ENCODE measurements around the gene CDC42BPG. TPM values are rescaled to one million over a fixed set of nuclear protein-coding genes. Genes with fewer than 3 reads are reported as not detected.

CDC42BPG gene
- total RNA-seq, 1 experiment from 2014 or later, result 3.7 TPM

- TSS peak; percentile 23 for BruUV-seq (replicated peaks)
- TF ChIP-seq CTCF (IDR thresholded peaks at IDR 0.05; ENCODE audit: unreplicated experiment), result no peak
- POLR2A ChIA-PET, result interaction anchor here (0.5 to 9.8 kb wide), 10 partner anchors 10 to 1482 kb away, joined by 3 to 86 read pairs (median 5); partner anchors contain the start of genes BAD, MEN1 and PYGM
- DNase-seq (ENCODE audit: unreplicated experiment), result no peak
- H3K9me3 Mint-ChIP-seq (ENCODE audit: unreplicated experiment), result no peaks in the 10 kb centered on the region
- H3K27me3 Mint-ChIP-seq (ENCODE audit: insufficient read depth, unreplicated experiment), result no peaks in the 10 kb centered on the region
- H3K4me3 Mint-ChIP-seq (ENCODE audit: unreplicated experiment), result peak overlapping the region; percentile 76
- H3K4me1 Mint-ChIP-seq (ENCODE audit: insufficient read depth, unreplicated experiment), result peaks cover 13% of the 10 kb centered on the region
- no peak overlapping the region for H3K27ac Mint-ChIP-seq (ENCODE audit: low read depth, unreplicated experiment)
- CTCF ChIA-PET, result interaction anchor here (0.6 to 1.8 kb wide), 5 partner anchors 9 to 329 kb away, joined by 3 to 15 read pairs (median 4); partner anchors contain the start of gene RASGRP2
- peaks cover 71% of the 10 kb centered on the region for H3K36me3 Mint-ChIP-seq (ENCODE audit: insufficient read depth, unreplicated experiment)
- intact Hi-C loops (cut with micrococcal nuclease), result no loop called here
Measured at GRCh38 chr11:64776875-64777274, 67.6 kb downstream of the CDC42BPG start.

- H3K4me1 Mint-ChIP-seq (ENCODE audit: insufficient read depth, unreplicated experiment), result peaks cover 13% of the 10 kb centered on the region
- no peak overlapping the region for H3K27ac Mint-ChIP-seq (ENCODE audit: low read depth, unreplicated experiment)
- H3K4me3 Mint-ChIP-seq (ENCODE audit: unreplicated experiment), result peak overlapping the region; percentile 76
- no peaks in the 10 kb centered on the region for H3K9me3 Mint-ChIP-seq (ENCODE audit: unreplicated experiment)
- no TSS peak for BruUV-seq (replicated peaks)
- ChIA-PET POLR2A (interaction anchor here (0.5 to 9.8 kb wide), 7 partner anchors 10 to 1120 kb away, joined by 3 to 86 read pairs (median 4); partner anchors contain the start of genes MEN1 and PYGM), CTCF (interaction anchor here (0.6 to 1.2 kb wide), 4 partner anchors 9 to 321 kb away, joined by 3 to 15 read pairs (median 4); partner anchors contain the start of gene RASGRP2)
- intact Hi-C loops (cut with micrococcal nuclease), result no loop called here
- TF ChIP-seq CTCF (IDR thresholded peaks at IDR 0.05; ENCODE audit: unreplicated experiment), result no peak
- H3K27me3 Mint-ChIP-seq (ENCODE audit: insufficient read depth, unreplicated experiment), result no peaks in the 10 kb centered on the region
- H3K36me3 Mint-ChIP-seq (ENCODE audit: insufficient read depth, unreplicated experiment), result peaks cover 75% of the 10 kb centered on the region
- DNase-seq (ENCODE audit: unreplicated experiment), result no peak
Measured at GRCh38 chr11:64776425-64776824, 68.0 kb downstream of the CDC42BPG start.

- no peaks in the 10 kb centered on the region for H3K9me3 Mint-ChIP-seq (ENCODE audit: unreplicated experiment)
- intact Hi-C loops (cut with micrococcal nuclease), result no loop called here
- H3K27me3 Mint-ChIP-seq (ENCODE audit: insufficient read depth, unreplicated experiment), result no peaks in the 10 kb centered on the region
- ChIA-PET POLR2A (interaction anchor here (1.4 to 9.8 kb wide), 2 partner anchors 12 to 142 kb away, joined by 3 to 86 read pairs; partner anchors contain the start of genes ATG2A and PYGM), CTCF (interaction anchor here (0.5 to 1.1 kb wide), 2 partner anchors 13 to 433 kb away, joined by 3 to 5 read pairs; no protein-coding TSS in a partner anchor)
- H3K4me1 Mint-ChIP-seq (ENCODE audit: insufficient read depth, unreplicated experiment), result peaks cover 11% of the 10 kb centered on the region
- no TSS peak for BruUV-seq (replicated peaks)
- H3K36me3 Mint-ChIP-seq (ENCODE audit: insufficient read depth, unreplicated experiment), result peaks cover 87% of the 10 kb centered on the region
- TF ChIP-seq CTCF (IDR thresholded peaks at IDR 0.05; ENCODE audit: unreplicated experiment), result no peak
- H3K27ac Mint-ChIP-seq (ENCODE audit: low read depth, unreplicated experiment), result no peak overlapping the region
- no peak for DNase-seq (ENCODE audit: unreplicated experiment)
- no peak overlapping the region for H3K4me3 Mint-ChIP-seq (ENCODE audit: unreplicated experiment)
Measured at GRCh38 chr11:64774144-64774543, 70.3 kb downstream of the CDC42BPG start.

Other genes with a start within 250 kb of the CDC42BPG start
- gene NRXN2, start 121.5 kb downstream of the CDC42BPG start, total RNA-seq (2022), result not detected in 2 replicates
- not detected in 2 replicates for gene RASGRP2, start 100.5 kb downstream of the CDC42BPG start, total RNA-seq (2022)
- gene PYGM, start 84.7 kb downstream of the CDC42BPG start, total RNA-seq (2022), result 0.09 and 0.10 TPM in 2 replicates
- 446 and 503 TPM in 2 replicates for gene SF1, start 66.1 kb downstream of the CDC42BPG start, total RNA-seq (2022)
- gene MAP4K2, start 41.4 kb downstream of the CDC42BPG start, total RNA-seq (2022), result 4.9 and 6.8 TPM in 2 replicates
- gene MEN1, start 34.1 kb downstream of the CDC42BPG start, total RNA-seq (2022), result 29.2 and 33.1 TPM in 2 replicates
- gene EHD1, start 34.0 kb upstream of the CDC42BPG start, total RNA-seq (2022), result 67.9 and 80.6 TPM in 2 replicates
- 28.7 and 29.9 TPM in 2 replicates for gene ATG2A, start 72.6 kb upstream of the CDC42BPG start, total RNA-seq (2022)
- gene PPP2R5B, start 80.0 kb upstream of the CDC42BPG start, total RNA-seq (2022), result 38.0 and 48.0 TPM in 2 replicates
- gene GPHA2, start 91.2 kb upstream of the CDC42BPG start, total RNA-seq (2022), result not detected in 2 replicates
- not detected in 2 replicates for gene MAJIN, start 127.5 kb upstream of the CDC42BPG start, total RNA-seq (2022)
- gene BATF2, start 152.3 kb upstream of the CDC42BPG start, total RNA-seq (2022), result 1.3 and 1.6 TPM in 2 replicates
- gene ARL2, start 169.5 kb upstream of the CDC42BPG start, total RNA-seq (2022), result 96.8 and 113 TPM in 2 replicates
- 18.0 and 21.0 TPM in 2 replicates for gene SNX15, start 182.8 kb upstream of the CDC42BPG start, total RNA-seq (2022)
- 10.3 and 14.0 TPM in 2 replicates for gene SAC3D1, start 196.6 kb upstream of the CDC42BPG start, total RNA-seq (2022)
- not detected in 2 replicates for gene NAALADL1, start 213.9 kb upstream of the CDC42BPG start, total RNA-seq (2022)
- 9.5 and 17.3 TPM in 2 replicates for gene CDCA5, start 239.4 kb upstream of the CDC42BPG start, total RNA-seq (2022)
- 50.8 and 52.3 TPM in 2 replicates for gene ZFPL1, start 239.6 kb upstream of the CDC42BPG start, total RNA-seq (2022)

All from MCF 10A (cell line).